Putamen (tissue), 1 donor: ENCODE measurements around the gene FUZ.
"Not testable (repeated sequence)": the region's sequence is repeated elsewhere in the genome, so short reads cannot be mapped to it uniquely, and the experiment has no call there.

Experiments
- DNase-seq: peaks from one replicate; pipeline ENCODE4 v3.0.0-alpha.2; 2016; ENCODE audit warnings: low spot score

FUZ gene

DNA sequence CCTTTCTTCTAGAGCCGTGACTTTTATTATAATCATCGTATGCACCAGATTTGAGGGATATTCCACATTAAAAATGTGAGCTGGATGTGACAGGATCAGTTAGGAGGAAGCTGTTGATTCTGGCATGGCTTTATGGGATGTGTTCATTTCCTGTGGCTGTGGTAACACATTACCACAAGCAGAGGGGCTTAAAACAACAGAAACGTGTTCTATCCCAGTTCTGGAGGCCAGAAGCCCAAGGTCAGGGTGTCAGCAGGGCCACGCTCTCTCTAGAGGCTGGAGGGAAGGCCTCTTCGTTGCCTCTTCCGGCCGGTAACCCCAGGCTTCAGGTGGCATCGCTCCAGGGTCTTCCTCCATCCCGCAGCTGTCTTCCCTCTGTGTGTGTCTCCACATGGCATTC, 19.5 kb upstream of the FUZ start:
- DNase-seq: no peak

DNA sequence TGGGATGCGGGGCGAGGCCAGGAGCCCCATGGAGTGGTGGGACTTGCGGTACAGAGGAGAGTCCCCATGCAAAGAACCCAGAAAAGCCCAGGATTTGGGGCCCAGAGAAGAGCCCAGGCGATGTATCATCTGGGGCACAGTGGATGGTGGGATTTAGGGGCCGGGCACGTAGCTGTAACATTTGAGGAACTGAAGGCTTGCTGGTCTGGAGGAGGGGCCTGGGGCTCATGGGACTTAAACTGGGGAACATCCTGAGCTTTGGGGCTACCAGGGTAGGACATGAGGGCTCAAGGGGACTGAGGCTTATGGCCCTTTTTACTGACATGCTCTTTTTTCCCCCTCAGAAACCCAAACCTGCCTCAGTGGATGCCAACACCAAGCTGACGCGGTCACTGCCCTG, 18.5 kb upstream of the FUZ start:
- DNase-seq: no peak

DNA sequence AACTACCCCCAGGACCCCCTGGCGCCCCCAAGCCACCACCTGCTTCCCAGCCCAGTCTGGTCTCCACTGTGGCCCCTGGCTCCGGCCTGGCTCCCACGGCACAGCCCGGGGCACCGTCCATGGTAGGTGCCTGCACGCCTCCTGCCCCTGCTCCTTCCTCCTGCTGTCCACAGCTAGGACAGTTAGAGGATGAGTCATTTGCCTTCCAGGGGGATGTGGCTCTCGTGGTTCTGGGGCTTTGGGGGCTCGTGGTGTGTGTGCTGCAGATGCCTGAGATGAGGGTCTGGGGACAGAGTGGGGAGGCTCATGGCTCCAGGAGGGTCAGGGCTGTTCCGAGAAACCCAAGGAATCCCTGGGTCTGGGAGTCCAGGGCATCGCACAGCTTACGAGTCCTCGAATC, 17.7 kb upstream of the FUZ start:
- no peak for DNase-seq

DNA sequence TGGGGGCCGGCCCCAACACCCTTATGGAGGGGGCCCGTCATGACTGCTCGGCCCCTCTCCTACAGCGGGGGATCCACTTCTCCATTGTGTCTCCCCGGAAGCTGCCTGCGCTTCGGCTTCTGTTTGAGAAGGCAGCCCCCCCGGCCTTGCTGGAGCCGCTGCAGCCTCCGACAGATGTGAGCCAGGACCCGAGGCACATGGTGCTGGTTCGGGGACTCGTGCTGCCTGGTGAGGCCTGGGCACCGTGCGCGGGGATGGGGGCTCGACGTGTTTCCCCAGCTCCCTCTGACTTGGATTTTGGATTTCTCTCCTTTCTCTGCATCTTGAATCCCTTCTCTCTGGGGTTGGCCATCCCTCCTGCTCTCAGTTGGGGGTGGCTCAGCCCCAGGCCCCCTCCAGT, 16.6 kb upstream of the FUZ start:
- no peak for DNase-seq

DNA sequence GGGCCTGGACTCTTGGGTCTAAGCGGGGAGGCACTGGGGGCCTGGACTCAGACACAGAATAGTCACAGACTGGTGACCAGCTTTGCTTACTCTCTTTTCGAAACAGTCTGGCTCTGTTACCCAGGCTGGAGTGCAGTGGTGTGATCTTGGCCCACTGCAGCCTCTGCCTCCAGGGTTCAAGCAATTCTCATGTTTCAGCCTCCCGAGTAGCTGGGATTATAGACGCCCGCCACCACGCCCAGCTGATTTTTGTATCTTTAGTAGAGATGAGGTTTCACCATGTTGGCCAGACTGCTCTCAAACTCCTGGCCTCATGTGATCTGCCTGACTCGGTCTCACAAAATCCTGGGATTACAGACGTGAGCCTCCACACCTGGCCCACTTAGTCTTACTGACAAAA, 16.1 kb upstream of the FUZ start:
- DNase-seq: no peak

DNA sequence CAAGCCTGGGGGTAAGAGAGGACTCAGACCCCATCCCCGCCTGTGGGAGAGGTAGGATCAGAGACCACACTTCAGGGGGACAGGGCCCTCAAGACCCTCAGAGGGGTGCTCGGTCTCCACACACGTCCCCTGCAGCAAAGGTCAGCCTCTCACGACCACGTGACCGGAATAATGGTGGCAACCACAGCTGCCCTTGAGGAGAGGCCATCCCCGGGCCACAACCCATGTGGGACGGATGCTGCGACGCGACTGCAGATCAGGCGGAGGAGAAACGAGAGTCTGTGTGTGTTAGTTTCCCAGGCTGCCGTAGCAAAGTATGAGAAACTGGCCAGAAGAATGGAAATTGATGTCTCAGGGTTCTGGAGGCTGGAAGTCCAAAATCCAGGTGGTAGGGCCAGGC, 13.9 kb upstream of the FUZ start:
- no peak for DNase-seq

DNA sequence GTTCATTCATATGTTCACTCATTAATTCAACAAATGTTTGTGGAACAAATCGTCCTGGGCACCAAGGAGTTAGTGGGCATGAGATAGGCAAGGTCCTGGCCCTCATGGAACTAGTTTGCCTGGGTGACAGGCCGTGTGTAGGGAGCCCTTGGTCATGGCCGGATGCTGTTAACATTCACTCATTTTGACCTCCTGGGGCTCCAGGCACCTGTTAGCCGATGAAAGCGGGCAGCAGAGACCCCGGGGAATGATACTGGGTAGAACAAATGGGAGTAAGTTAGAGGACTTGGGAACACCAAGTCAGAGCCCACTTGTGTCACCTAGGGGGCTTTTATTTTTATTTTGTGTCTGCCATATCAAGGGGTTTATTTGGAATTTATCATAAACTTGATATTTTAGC, 11.6 kb upstream of the FUZ start:
- DNase-seq: no peak

DNA sequence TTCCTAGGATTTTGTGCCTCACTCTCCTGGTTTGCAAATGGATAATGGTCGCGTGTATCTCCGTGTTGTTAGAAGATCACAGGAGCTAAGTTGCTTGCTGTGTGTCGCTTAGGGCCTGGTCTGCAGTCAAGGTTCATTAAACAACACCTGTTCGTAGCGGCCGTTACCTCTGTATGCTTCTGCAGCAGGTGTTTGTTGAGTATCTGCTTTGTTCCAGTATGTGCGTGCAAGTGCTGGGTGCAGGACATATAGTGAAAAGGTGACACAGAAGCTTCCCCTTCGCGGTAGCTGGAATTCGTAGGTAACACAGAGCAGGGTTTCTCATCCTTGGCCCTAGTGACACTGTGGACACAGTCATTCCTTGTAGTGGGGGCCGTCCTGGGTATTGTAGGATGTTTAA, 10.4 kb upstream of the FUZ start:
- DNase-seq: no peak

DNA sequence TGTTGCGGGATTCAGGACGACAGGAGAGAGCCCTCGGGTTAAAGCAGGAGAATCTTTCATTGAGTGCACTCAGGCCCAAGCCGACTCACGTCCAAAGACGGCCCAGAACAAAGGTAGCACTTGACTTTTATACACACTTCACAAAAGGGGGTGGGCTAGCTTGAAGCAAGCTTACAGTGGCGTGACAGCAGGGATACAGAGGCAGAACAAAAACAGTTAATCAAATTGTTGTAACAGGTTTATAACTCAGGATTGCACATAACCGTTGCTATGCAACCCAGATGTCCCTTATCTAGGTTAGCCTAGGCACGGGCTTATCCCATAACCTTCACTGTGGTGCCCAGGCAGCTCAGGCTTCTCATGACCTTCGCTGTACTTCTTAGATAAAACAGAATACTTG, 7.0 kb upstream of the FUZ start:
- DNase-seq: no peak

DNA sequence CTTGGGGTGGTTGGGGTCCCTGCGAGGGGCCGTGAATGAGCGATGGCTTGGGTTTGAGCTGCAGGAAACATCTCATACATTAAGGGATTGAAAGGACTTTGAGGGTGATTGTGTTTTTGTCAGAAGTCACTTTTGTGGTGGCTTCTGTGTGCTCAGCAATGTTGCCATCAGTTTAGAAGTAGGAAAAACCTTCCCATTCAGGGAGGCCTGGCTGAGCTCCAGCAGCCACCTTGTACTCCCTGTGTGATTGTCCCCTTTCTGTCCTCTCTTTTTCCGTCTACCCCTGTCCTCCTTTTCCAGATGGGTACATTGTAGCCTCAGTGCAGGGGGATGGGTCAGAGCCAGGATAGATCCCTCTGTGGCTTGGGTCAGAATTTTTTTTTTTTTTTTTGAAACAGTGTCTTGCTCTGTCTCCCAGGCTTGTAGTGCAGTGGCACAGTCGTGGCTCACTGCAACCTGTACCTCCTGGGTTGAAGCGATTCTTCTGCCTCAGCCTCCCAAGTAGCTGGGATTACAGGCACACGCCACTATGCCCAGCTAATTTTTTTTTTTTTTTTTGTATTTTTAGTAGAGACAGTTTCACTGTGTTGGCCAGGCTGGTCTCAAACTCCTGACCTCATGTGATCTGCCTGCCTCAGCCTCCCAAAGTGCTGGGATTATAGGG, 6.5 kb upstream of the FUZ start:
- not testable (repeated sequence) for DNase-seq

DNA sequence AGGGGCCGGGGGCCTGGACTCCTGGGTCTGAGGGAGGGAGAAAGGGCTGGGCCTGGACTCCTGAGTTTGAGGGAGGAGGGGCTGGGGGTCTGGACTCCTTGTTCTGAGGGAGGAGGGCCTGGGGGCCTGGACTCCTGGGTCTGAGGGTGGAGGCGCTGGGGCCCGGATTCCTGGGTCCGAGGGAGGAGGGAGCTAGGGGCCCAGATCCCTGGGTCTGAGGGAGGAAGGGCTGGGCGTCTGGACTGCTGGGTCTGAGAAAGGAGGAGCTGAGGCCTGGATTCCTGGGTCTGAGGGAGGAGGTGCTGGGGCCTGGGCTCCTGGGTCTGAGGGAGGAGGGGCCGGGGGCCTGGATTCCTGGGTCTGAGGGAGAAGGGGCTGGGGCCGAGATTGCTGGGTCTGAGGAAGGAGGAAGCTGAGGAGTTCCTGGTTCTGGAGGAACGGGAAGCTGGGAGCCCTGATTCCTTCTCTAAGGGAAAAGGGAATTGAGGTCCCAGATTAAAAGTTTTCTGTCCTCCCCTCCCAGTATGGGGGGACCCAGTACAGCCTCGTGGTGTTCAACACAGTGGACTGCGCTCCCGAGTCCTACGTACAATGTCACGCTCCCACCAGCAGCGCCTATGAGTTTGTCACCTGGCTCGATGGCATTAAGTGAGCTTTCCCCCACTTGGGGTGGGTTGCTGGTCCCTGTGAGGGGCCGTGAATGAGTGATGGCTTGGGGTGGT, 5.7 kb upstream of the FUZ start:
- no peak for DNase-seq

DNA sequence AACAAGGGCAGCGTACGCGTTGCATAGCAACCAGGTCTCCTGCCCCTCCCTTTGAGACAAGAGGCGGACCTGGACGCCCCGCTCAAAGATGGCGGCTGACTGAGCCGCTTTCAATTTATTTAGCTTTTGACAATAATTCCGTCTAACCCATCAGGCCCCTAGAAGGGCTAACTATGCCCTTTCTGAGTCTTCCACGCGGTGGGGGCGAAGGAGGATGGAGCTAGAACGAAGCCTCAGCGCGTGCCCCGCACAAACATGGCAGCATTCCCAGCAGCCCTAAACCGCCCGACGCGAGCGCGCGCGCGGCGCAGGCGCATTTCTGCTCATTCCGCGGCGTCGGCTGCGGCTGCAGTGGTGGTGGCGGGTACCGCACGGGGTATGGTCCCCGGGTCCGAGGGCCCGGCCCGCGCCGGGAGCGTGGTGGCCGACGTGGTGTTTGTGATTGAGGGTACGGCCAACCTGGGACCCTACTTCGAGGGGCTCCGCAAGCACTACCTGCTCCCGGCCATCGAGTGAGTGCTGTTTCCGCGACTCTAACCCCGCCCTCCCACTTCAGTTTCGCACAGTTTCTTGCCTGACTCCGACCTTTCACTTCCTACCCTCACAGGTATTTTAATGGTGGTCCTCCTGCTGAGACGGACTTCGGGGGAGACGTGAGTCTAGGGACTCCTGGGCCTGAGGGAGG, 5.0 kb upstream of the FUZ start, which contains the start of gene MED25:
Gene MED25 (plus strand): TSS at position 326 of the 685 bp plus-strand sequence. CDS start 53 bp downstream, at position 379.
- peak; percentile 87 for DNase-seq

DNA sequence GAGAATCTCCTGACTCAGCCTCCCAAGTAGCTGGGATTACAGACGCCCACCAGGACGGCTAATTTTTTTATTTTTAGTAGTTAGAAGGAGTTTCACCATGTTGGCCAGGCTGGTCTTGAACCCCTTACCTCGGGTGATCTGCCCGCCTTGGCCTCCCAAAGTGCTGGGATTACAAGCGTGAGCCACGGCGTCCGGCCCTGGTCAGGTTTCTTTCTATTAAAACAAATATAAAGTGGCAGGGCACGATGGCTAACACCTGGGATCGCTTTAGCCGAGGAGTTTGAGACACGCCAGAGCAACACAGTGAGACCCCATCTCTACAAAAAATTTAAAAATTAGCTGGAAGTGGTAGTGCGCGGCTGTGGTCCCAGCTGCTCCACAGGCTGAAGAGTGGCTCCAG, 3.5 kb upstream of the FUZ start:
- DNase-seq: no peak

DNA sequence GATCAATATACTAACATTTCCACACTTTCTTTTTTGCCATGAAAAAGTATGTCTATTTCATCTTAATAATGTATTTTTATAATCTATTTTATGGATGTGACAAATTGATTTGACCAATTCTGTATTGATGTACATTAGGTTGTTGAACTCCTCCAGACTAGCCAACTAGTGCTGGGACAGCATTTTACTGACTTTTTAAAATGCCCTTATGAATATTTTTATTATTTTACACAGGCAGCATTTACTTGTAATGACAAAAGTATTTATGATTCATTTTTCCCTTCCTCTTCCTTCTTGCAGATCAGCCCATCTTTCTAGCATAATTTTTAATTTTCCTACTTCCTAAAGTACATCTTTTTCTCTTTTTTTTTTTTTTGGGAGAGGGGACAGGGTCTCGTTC, 918 bp upstream of the FUZ start:
- no peak for DNase-seq

DNA sequence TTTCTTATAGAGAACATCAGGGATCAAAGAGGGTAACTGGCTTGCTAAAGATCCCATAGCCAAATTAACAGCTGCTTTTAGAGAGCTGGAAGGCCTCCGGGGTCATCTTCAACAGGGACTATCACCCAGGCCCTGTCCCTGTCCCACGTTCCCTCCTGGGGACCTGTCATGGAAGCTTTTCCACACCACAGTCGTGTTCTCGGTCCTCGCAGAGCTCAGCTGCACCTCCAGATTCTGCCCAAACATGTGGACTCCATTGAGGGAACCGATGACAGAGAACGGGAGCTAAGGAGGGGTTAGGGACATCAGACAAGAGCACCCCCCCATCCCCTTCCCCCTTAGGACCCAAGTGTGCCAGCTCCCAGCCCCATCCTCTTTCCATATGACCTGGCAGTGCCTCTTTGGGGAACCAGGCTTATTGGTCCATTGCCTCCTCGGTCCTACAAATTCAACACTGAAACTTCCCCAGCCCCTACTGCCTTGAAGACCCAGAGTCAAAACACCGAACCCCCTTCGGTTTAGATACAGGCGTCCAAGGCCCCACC, 568 bp downstream of the FUZ start:
- DNase-seq: no peak

DNA sequence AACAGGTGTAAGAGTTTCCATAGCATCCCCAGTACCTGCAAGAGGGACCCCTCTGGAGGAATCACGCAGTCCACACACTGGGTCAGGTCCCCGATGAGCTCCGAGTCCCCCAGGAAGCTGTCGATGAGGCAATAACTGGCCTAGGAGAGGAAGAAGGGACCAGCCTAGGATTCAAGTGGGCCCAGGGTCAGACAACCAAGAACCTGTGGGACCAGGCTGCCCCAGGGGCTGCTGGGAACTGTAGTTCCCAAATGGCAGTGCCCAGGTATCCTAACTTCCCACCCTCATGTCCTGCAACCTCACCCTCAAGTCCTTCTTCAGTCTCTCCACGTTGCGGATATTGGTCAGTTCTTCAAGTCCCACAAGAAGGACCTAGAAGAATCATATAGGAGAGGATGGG, 1.8 kb downstream of the FUZ start:
- no peak for DNase-seq

DNA sequence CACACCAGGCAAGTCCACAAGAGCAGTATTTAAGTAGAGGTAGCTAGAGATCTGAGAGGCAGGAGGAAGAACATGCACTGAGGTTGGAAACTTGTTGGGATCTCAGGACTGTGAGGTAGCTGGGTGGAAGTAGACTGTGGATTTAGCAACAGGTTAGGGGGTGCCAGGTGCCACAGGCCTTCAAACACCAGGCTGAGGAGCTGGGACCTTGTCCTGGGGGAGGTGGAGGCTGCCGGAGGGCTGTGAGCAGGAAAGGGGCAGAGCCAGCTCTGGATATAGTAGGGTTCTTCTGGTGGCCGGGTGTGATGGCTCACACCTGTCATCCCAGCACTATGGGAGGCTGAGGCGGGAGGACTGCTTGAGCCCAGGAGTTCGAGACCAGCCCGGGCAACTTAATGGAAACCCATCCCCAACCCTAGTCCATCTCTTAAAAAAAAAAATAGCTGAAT, 3.1 kb downstream of the FUZ start:
- DNase-seq: no peak

DNA sequence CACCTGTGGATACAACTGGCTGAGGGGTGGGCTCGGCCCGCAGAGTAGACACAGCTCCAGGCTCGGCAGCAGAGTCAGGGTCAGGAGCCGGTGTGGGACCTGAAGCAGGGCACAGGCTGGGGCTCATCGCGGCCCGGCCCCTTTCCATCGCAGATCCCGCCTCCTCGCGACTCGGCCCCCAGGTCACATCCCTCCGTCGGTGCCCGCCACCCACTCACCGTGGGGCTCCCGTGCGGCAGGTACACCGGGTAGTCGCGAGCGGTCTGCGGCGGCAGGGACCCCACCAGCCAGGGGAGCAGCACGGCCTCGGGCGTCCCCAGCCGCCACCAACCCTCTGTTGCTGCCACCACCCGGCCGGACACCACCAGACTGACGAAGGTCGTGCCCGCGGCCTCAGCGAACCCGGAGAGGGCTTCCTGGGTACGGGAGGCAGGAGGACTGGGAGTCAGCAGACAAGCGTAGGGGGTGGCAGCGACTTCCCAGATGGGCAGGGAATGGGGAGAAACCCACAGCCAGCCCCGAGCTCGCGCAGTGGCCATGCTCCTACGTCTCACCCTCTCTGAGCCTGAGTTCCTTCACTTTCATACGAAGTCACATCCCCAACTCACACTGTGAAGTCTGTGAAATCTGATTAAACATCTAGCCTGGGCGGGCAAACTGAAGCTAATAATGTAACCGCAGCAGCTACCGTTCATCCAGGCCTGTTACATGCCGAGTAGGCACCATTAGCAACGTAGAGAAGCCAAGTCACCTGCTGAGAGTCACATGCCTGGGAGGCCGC, 3.7 kb downstream of the FUZ start:
- no peak for DNase-seq

DNA sequence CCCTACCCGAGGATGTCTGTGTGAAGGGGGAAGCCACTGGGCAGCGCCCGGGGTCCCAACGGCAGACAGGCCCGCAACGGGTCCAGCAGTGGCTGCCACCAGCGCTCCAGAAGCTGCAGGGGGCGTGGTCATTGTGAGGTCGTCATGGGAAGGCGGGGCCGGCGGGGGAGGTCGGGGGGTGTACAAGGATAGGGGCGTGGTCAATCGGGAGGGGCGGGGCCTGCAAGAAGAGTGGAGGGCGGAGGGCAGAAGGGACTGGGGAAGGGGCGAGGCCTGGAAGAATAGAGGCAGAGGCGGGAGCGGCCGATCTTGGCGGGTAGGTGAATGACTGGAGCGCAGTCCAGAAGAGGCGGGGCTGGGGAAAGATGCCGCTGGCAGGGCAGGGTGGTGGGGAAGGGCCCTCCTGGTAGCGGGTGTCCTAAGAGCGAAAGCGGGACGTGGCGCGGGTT, 4.4 kb downstream of the FUZ start:
- peak; percentile 84 for DNase-seq

DNA sequence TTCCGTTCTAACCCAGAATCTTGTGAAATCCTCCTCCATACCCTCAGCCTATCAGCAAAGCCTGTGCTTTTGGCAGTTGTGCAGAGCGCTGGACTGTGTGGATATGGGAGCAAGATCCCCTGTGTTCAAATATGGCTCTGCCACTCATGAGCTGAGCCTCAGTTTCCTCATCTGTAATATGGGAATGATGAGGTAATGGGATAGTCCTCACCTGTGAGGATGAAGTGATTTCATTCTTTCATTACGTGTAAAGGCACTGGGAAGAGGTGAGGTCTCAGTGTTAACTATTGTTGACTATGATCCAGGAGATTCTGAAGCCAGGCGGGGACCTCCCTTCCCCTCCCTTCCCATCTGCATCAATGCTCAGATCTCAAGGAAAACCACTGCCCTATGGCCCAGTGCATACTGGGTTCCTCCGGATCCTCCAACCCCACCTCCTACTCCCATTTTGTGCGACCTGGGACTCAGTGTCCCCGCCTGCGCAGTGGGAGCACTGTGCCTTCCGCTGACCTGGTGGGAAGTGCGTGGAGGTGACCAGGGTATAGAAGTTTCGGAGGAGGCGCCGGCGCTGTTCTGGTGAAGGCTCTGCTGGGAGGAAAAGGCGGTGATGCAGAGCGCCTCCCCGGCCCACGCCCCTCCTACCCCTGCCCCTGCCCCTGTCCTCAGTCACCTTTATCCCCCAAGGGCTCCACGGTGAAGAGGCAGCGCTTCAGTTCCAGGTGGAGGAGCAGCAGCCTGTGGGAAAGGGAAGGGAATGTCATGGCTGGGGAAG, 5.0 kb downstream of the FUZ start:
- no peak for DNase-seq
